HepG2 (cell line): ENCODE data around the gene AGRN. TPM values are rescaled to one million over a fixed set of nuclear protein-coding genes. Genes with fewer than 3 reads are reported as not detected.

ENCODE experiments used
- AGO2 ChIP-seq: fragments of 200-400 bp; formaldehyde crosslinking; optimal IDR thresholded peaks from 2 replicates; pipeline ENCODE3; 2017; ENCODE audit warnings: mild to moderate bottlenecking, low read depth, low read length, moderate library complexity
- ARNT2 ChIP-seq: sonication (generic); formaldehyde crosslinking; IDR thresholded peaks from 2 replicates; pipeline ENCODE4 v1.8.0; 2022; ENCODE audit warnings: mild to moderate bottlenecking, low read depth, missing genetic modification reagents, moderate library complexity
- IKZF1 ChIP-seq: fragments of 450-650 bp; IDR thresholded peaks from 2 replicates; pipeline ENCODE4 v1.7.1; 2016
- KDM4B ChIP-seq: sonication (generic); formaldehyde crosslinking; IDR thresholded peaks from 2 replicates; pipeline ENCODE4 v1.4.0; 2020; ENCODE audit warnings: missing genetic modification reagents
- MAZ ChIP-seq, 2 experiments: sonication (generic) in 1 of 2; formaldehyde crosslinking in 1 of 2; IDR thresholded peaks; 2 replicates each; pipeline versions ENCODE4 v1.5.0 to v1.6.1; 2012 to 2020; ENCODE audit warnings: low read depth in 2 of 2, mild to moderate bottlenecking in 2 of 2, borderline replicate concordance in 1 of 2, improper control_type of control experiment in 1 of 2, low read length in 1 of 2, missing genetic modification reagents in 1 of 2, moderate library complexity in 1 of 2
- RBFOX2 ChIP-seq: fragments of 200-400 bp; formaldehyde crosslinking; IDR thresholded peaks from 2 replicates; pipeline ENCODE4 v1.6.1; 2017; ENCODE audit warnings: low read depth, mild to moderate bottlenecking, low read length
- ZSCAN21 ChIP-seq: sonication (generic); formaldehyde crosslinking; IDR thresholded peaks from 2 replicates; pipeline ENCODE4 v1.8.0; 2022; ENCODE audit warnings: mild to moderate bottlenecking, missing genetic modification reagents, moderate library complexity, borderline replicate concordance
- polyA plus RNA-seq, 8 experiments: library from polyadenylated mRNA; depleted of rRNA in 3 of 8; stranded (reverse) in 7 of 8; unstranded in 1 of 8; fragments of >200 nt; fragmentation: Illumina TruSeq in 4 of 8; extraction: Trizol in 4 of 8; gene quantifications; 2 replicates each; pipeline versions ENCODE4 v1.2.1 to v1.2.3, GENCODE V29; 2011 to 2016; ENCODE audit warnings: low read depth in 4 of 8, missing spikeins in 1 of 8, mixed read lengths in 1 of 8; ENCODE audit not compliant: insufficient read depth in 1 of 8
- total RNA-seq, 5 experiments: library from RNA; depleted of rRNA; stranded (reverse); fragments of >200 nt; fragmentation: Illumina TruSeq; extraction: Trizol; gene quantifications; 2 replicates each; pipeline ENCODE4 v1.2.3, GENCODE V29; 2016; ENCODE audit warnings: low read depth in 1 of 5
- TF ChIP-seq, protein P1 (sequence below): sonication (generic); formaldehyde crosslinking; IDR thresholded peaks from 2 replicates; pipeline ENCODE4 v1.5.1; 2020; ENCODE audit warnings: mild to moderate bottlenecking, missing genetic modification reagents, moderate library complexity
- TF ChIP-seq, protein P2 (sequence below): IDR thresholded peaks from 2 replicates; pipeline ENCODE4 v1.6.1; 2016; ENCODE audit warnings: missing compliant biosample characterization, missing genetic modification reagents, borderline replicate concordance
- TF ChIP-seq, protein P3 (sequence below): sonication (generic); formaldehyde crosslinking; IDR thresholded peaks from 2 replicates; pipeline ENCODE4; 2020; ENCODE audit warnings: missing genetic modification reagents, mild to moderate bottlenecking, borderline replicate concordance

AGRN gene
- total and polyA plus RNA-seq, 2 of the 13 experiments (the other 11 are each of a cell fraction or from before 2014, with no cell fraction given), result 29.8 to 65.2 TPM

DNA sequence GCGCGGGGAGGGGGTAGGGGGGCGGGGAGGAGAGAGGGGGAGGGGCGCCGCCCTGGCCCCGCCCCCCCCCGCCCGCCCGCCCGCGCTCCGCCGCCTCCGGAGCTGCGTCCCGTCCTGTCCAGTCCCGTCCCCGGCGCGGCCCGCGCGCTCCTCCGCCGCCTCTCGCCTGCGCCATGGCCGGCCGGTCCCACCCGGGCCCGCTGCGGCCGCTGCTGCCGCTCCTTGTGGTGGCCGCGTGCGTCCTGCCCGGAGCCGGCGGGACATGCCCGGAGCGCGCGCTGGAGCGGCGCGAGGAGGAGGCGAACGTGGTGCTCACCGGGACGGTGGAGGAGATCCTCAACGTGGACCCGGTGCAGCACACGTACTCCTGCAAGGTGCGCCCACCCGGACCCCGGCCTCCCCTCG is at the start of gene AGRN (continued):
- TF ChIP-seq, protein P1, sequence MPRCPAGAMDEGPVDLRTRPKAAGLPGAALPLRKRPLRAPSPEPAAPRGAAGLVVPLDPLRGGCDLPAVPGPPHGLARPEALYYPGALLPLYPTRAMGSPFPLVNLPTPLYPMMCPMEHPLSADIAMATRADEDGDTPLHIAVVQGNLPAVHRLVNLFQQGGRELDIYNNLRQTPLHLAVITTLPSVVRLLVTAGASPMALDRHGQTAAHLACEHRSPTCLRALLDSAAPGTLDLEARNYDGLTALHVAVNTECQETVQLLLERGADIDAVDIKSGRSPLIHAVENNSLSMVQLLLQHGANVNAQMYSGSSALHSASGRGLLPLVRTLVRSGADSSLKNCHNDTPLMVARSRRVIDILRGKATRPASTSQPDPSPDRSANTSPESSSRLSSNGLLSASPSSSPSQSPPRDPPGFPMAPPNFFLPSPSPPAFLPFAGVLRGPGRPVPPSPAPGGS, result no peak; the same call in 1 of the 2 replicates
- TF ChIP-seq ZSCAN21 (no peak), ARNT2 (CRISPR knock-in tag) (peak; percentile 68; the same call in 1 of the 2 replicates), IKZF1 (no peak), KDM4B (CRISPR knock-in tag) (no peak), RBFOX2 (peak; percentile 72), AGO2 (peak; percentile 44), MAZ (IDR thresholded peaks at IDR 0.05; ENCODE audit: borderline replicate concordance, low read depth, low read length) (no peak), MAZ (CRISPR knock-in tag; IDR thresholded peaks at IDR 0.05; ENCODE audit: low read depth) (peak; percentile 72; the same call in 1 of the 2 replicates)
- TF ChIP-seq, protein P2, sequence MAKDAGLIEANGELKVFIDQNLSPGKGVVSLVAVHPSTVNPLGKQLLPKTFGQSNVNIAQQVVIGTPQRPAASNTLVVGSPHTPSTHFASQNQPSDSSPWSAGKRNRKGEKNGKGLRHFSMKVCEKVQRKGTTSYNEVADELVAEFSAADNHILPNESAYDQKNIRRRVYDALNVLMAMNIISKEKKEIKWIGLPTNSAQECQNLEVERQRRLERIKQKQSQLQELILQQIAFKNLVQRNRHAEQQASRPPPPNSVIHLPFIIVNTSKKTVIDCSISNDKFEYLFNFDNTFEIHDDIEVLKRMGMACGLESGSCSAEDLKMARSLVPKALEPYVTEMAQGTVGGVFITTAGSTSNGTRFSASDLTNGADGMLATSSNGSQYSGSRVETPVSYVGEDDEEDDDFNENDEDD, result no peak
- TF ChIP-seq, protein P3, sequence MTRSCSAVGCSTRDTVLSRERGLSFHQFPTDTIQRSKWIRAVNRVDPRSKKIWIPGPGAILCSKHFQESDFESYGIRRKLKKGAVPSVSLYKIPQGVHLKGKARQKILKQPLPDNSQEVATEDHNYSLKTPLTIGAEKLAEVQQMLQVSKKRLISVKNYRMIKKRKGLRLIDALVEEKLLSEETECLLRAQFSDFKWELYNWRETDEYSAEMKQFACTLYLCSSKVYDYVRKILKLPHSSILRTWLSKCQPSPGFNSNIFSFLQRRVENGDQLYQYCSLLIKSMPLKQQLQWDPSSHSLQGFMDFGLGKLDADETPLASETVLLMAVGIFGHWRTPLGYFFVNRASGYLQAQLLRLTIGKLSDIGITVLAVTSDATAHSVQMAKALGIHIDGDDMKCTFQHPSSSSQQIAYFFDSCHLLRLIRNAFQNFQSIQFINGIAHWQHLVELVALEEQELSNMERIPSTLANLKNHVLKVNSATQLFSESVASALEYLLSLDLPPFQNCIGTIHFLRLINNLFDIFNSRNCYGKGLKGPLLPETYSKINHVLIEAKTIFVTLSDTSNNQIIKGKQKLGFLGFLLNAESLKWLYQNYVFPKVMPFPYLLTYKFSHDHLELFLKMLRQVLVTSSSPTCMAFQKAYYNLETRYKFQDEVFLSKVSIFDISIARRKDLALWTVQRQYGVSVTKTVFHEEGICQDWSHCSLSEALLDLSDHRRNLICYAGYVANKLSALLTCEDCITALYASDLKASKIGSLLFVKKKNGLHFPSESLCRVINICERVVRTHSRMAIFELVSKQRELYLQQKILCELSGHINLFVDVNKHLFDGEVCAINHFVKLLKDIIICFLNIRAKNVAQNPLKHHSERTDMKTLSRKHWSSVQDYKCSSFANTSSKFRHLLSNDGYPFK (CRISPR knock-in tag), result no peak
